ENCODE results near the gene TIE1.
A peak's percentile ranks its signal among the peaks of the same experiment; 100 is the strongest.
"Not testable (repeated sequence)": the region's sequence is repeated elsewhere in the genome, so short reads cannot be mapped to it uniquely, and the experiment has no call there.

Gene TIE1

DNA sequence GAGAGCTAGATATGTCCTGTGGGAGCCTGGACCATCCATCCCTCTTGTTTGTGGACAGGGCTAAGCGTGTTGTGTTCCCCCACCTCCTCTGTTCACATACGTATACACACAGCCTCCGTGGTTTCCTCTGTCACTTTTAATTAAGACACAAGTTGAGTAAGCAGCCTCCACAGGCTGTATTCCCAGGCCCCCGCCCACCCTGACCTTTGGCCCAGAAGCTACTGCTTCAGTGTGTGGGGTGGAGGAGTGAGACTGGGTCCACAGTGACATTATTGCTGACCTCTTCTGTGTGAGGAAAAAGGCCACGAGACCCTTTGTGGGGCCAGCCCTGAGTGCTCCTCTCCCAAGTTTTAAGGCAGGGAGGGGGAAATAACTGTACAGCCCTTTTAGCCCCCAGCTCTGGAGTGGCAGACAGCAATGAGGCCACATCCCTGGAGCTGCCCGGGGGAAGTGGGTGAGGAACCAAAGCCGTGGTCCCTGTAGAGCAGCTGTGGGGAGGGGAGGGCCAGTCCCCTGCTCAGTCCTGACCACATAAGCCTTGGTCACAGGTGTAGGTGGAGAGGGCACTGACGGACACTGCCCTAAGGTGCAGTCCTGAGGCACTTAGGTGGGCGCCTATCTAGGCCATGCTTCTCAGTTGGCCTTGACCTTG lies 62.6 kb downstream of the TIE1 start:
- no peak for DNase-seq (ENCODE audit: low spot score)

DNA sequence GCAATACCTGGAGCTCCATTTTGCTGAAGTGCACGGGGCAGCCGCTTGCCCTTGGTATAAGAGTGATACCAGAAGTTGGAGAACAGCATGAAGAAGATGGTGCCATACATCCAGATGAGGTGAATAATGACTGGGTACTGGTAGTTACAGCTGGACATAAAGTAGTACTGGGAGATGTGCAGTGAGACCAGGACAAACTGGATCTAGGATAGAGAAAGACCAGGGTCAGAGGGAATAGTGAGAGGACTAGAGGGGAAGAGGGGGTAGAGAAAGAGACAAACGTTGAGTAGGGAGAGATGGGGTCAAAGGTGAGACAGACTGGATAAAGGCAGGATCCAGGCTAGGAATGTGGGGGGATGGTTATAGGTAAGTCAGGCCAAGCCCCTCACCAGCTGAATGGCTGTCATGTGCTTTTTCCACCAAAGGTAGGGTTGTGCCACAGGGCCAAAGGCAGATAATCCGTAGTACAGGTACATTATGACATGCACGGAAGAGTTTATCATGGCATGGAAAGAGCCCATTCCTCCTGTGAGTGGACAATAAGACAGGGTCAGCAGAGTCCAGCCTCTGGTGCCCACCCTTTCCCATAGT lies 63.2 kb downstream of the TIE1 start:
- no peak for DNase-seq (ENCODE audit: low spot score)

- no peak for DNase-seq (ENCODE audit: low spot score)
Measured at GRCh38 chr1:43365678-43366077, 64.9 kb downstream of the TIE1 start.

DNA sequence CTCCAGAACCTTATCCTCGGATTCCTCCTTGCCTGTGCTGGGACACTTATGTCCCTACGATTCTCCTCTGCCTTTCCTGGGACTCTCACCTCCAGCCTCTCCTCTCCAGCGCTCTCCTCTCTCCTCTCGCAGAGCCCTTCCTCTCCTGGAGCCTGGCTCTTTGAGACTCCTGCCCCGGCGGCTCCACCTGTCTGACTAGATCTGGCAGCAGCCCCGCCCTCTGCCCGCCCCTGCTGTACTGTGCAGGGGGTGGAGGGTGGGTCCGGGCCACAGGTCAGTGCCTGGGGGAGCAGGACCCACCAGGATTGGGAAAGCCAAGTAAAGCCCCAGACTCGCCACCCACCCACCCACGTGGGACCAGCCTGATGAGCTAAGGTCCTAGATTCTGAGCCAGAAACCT lies 65.4 kb downstream of the TIE1 start:
- peak; percentile 56 for DNase-seq (ENCODE audit: low spot score)

DNA sequence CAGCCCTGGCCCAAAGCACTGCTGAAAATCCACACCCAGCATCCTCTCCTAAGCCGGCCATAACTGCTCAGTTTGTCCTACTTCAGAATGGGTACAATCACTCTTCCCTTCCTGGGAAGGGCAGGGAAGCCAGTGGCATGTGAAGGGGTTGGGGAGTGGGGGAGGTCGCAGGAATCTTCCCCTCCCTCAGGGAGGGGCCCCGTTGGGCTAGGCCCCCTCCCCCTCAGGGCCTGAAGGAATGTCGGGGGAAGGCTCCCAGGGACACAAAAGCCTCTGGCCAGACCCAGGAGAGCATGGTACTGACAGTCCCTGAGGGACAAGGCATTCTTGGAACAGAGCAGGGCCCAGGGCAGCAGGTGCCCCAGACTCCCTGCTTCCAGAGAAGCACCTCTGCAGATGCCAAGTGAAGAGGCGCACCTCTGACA lies 65.8 kb downstream of the TIE1 start:
- DNase-seq (ENCODE audit: low spot score) = no peak

- DNase-seq (ENCODE audit: low spot score) = peak; percentile 80
Measured at GRCh38 chr1:43367026-43367903, 66.5 kb downstream of the TIE1 start.

DNA sequence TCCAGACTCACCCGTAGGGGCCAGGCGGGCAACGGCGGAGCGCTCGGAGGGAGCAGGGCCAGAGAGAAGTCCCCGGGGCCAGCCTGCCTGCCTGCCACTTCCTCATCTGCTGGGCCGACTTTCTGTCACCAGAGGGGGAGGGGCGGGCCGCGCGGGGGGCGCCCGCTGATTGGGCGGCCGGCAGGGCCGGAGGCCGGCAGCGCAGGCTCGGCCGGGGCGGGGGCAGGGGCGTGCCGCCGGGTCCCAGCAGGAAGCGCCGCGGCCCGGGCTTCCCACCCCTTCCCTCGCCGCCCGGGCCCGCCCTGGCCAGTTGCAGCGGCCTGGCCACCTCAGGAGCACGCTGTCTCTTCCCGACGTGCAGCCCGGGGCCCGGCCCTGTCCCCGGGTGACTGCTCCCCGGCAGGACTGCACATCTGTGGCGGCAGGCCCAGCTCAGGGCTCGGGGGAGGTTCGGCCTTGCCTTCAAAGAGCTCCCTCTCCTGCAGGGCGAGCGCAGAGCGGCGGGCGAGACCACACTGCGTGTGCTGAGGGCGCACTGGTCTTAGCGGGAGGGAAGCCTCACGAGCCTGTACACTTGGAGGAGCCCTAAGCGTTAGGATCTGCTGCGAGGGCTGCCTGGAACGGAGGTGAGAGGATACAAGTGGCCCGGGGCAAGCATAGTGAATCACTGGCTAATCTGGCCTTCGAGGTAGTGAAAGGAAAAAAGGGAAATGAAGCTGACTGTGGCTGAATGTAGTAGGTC lies 67.3 kb downstream of the TIE1 start, which contains the start of gene ELOVL1:
Gene ELOVL1, minus strand, starts transcription at position 108 of the 742 bp plus-strand sequence. CDS start 2,402 bp downstream, outside the sequence.
- DNase-seq (ENCODE audit: low spot score) = peak; percentile 76

DNA sequence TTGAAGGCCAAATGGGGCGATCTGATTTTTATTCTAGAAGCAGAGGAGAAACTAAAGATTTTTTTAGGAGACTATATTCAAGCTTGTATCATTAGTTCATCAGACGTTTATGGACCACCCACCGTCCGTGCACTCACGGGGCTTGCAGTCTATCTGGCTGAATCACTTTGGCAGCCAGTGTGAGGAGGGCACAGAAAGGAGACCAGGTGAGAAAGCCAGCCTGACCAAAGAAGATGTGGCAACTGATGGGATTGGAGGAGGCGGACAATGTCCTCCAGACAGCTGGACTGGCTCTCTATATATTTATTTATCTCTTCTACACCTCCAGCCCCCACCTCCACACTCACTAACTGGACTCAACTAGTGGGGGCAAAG lies 67.9 kb downstream of the TIE1 start:
- DNase-seq (ENCODE audit: low spot score) = no peak

DNA sequence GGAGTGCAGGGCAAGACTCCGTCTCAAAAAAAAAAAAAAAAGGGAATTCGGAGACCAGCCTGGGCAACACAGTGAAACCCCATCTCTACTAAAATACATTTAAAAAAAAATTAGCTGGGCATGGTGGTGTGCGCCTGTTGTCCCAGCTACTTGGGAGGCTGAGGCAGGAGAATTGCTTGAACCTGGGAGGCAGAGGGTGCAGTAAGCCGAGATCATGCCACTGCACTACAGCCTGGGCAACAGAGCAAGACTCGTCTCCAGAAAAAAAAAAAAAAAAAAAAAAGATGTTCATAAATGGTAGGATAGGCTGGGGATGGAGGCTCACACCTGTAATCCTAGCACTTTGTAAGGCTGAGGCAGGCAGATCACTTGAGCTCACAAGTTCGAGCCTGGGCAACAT lies 69.0 kb downstream of the TIE1 start:
- DNase-seq (ENCODE audit: low spot score) = not testable (repeated sequence)

DNA sequence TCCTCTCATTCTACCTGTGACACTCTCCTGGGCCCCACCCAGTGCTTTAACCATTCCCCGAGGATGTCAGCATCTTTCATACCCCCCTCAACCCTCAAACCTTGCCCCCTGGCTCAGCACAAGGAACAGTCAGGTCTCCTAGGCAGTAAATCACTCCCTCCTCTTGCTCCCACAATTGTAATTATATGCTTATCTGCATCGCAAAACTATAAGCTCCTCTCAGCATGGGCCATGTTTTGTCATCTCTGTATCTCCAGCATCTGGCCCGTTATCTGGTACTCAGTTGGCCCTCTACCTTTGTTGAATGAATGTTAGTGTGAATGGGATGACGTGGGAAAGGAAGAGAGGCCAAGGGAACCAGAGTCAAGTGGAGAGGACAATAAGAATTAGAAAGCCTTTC lies 69.8 kb downstream of the TIE1 start:
- DNase-seq (ENCODE audit: low spot score) = no peak

DNA sequence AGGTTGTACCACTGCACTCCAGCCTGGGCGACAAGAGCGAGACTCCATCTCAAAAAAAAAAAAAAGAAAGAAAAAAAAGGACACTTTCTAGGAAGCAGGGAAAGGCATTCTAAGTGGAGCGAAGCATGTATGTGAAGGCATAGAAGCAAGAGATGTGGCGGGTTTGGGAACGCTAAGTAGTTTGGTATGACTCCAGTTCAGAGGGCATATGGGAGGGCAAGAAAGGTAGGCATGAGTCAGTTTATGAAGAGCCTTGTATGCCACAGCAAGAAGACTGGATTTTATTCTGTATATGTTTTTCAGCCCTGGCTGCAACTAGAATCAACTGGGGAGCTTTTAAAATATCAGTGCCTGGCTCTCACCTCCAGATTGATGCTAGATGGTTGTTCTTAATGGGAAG lies 71.4 kb downstream of the TIE1 start:
- DNase-seq (ENCODE audit: low spot score) = no peak

All from hematopoietic multipotent progenitor cell treated with erythropoietin and hydrocortisone succinate and interleukin-3 and kit ligand, for 17 days (in vitro differentiated cells).